Muscle layer of duodenum (tissue), 2 donors: Measurements from ENCODE around the gene TAGLN.

Experiments used
- H3K27ac ChIP-seq: one replicate; pipeline ENCODE4 v1.7.0; 2013; ENCODE audit warnings: mild to moderate bottlenecking, low read length
- H3K27me3 ChIP-seq: one replicate; pipeline ENCODE4 v1.7.0; 2013; ENCODE audit warnings: low read depth, mild to moderate bottlenecking, control low read depth, low read length
- H3K36me3 ChIP-seq, 2 donors: one replicate each; pipeline ENCODE4 v1.7.0; 2013; ENCODE audit warnings: low read length in 2 of 2, control low read depth in 1 of 2, mild to moderate bottlenecking in 1 of 2; ENCODE audit not compliant: insufficient read depth in 2 of 2, control insufficient read depth in 1 of 2
- H3K4me1 ChIP-seq, 2 donors: one replicate each; pipeline ENCODE4 v1.7.0; 2013; ENCODE audit warnings: low read length in 2 of 2, mild to moderate bottlenecking in 2 of 2, control low read depth in 1 of 2, moderate library complexity in 1 of 2; ENCODE audit not compliant: insufficient read depth in 2 of 2, control insufficient read depth in 1 of 2
- H3K4me3 ChIP-seq, 2 donors: one replicate each; pipeline ENCODE4 v1.7.0; 2013; ENCODE audit warnings: low read length in 2 of 2, low read depth in 1 of 2, mild to moderate bottlenecking in 1 of 2
- H3K9me3 ChIP-seq, 2 donors: one replicate each; pipeline ENCODE4 v1.7.0; 2013; ENCODE audit warnings: low read length in 2 of 2, control low read depth in 1 of 2, mild to moderate bottlenecking in 1 of 2; ENCODE audit not compliant: control insufficient read depth in 1 of 2
- donor health status: healthy.

The TAGLN gene

DNA sequence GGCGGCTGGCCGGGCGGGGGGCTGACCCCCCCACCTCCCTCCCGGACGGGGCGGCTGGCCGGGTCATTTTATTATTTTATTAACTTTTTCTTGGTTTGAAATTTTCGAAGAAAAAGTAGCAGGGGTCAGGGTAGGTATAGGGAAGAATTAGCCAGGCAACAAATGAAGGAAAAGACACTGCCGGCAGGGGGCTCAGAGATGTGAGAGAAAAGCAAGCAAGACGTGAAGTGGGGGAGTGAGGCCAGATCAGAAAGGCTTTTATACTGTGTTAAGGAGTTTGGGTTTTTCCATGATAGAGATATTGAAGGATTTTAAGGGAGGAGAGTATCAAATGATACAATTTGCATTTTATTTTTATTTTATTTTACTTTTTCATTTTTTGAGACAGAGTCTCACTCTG, 52.3 kb downstream of the TAGLN start:
- H3K27ac ChIP-seq = no peak overlapping the region
- H3K27me3 ChIP-seq = no peaks in the 10 kb centered on the region
- H3K9me3 ChIP-seq = no peaks in the 10 kb centered on the region
- peaks cover 11 to 32% of the 10 kb centered on the region in 2 donors for H3K36me3 ChIP-seq
- no peaks in the 10 kb centered on the region for H3K4me1 ChIP-seq
- H3K4me3 ChIP-seq = no peak overlapping the region

- H3K9me3 ChIP-seq = no peaks in the 10 kb centered on the region
- no peaks in the 10 kb centered on the region for H3K27me3 ChIP-seq
- H3K4me3 ChIP-seq = no peak overlapping the region
- peaks cover 0 to 8% of the 10 kb centered on the region in 2 donors for H3K36me3 ChIP-seq
- no peak overlapping the region for H3K27ac ChIP-seq
- H3K4me1 ChIP-seq = no peaks in the 10 kb centered on the region
Measured at GRCh38 chr11:117255966-117256365, 56.8 kb downstream of the TAGLN start.

DNA sequence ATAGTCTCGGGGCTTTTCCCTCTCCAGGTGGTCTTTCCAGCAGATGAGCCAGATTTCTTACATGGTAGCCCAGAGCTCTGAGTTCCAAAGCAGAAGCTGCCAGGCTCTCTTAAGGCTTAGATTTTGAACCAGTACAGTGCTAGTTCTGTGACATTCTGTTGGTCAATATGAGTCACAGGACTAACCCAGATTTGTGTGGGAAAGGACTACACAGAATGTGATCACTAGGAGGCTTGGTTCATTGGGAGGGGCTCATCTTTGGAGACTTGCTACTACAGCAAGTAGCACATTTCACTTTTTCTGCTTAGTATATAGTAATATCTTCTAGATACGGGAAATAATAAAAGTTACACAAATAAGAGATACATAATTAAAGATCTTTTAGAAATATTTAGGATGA, 57.4 kb downstream of the TAGLN start:
- Histone ChIP-seq H3K9me3 (no peaks in the 10 kb centered on the region), H3K4me1 (no peaks in the 10 kb centered on the region), H3K27ac (no peak overlapping the region), H3K27me3 (no peaks in the 10 kb centered on the region), H3K36me3 (peaks cover 0 to 8% of the 10 kb centered on the region in 2 donors), H3K4me3 (no peak overlapping the region)
